Measurements from ENCODE around the gene CIAO3.

CIAO3 gene

DNA sequence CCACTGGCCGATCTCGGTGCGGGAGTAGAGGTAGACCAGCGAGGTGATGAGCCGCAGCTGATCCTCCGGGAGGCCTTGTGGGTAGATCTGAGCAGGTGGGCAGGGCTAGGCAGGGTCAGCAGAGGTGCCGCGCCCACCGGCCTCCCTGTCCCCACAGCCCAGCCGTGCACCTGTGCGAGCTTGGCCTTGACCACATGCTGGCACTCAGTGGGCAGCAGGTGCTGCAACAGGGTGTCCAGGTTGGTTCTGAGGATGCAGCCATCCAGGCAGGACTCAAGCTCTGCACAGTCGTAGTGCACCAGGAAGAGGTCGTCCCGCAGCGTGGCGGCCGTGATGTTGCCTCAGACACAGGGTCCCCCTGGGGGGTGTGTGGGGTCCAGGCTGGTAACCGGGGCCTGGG, 32.2 kb upstream of the CIAO3 start:
- H3K4me1 ChIP-seq (ENCODE audit: control insufficient read depth, insufficient read depth, low read length), result no peaks in the 10 kb centered on the region
- H3K36me3 ChIP-seq (ENCODE audit: control insufficient read depth in 2 of 2, insufficient read depth in 1 of 2, low read length in 2 of 2), result no peaks in the 10 kb centered on the region
- H3K9me3 ChIP-seq (ENCODE audit: control insufficient read depth, insufficient read depth, low read depth, low read length), result no peaks in the 10 kb centered on the region
- TF ChIP-seq SCRT2 (tag by site-specific recombination; IDR thresholded peaks at IDR 0.05), result peak; percentile 64; the same call in 1 of the 2 replicates
- TF ChIP-seq ZNF610 (tag by site-specific recombination; IDR thresholded peaks at IDR 0.05; ENCODE audit: borderline replicate concordance), result no peak
- H3K27ac ChIP-seq (ENCODE audit: extremely low read depth, low read depth, low read length), result no peak overlapping the region
- POLR2A ChIA-PET, result interaction anchor here (0.6 to 1.2 kb wide), 3 partner anchors 10 to 393 kb away, joined by 3 to 5 read pairs (median 4); no protein-coding TSS in a partner anchor
- no peak overlapping the region for H3K4me3 ChIP-seq (ENCODE audit: low read depth, low read length)
- CTCF ChIA-PET, result interaction anchor here (1.1 to 1.4 kb wide), 2 partner anchors 12 to 60 kb away, joined by 4 to 6 read pairs; no protein-coding TSS in a partner anchor

- Histone ChIP-seq H3K9me3 (ENCODE audit: control insufficient read depth, insufficient read depth, low read depth, low read length) (no peaks in the 10 kb centered on the region), H3K27ac (ENCODE audit: extremely low read depth, low read depth, low read length) (no peak overlapping the region), H3K4me1 (ENCODE audit: control insufficient read depth, insufficient read depth, low read length) (no peaks in the 10 kb centered on the region), H3K4me3 (ENCODE audit: low read depth, low read length) (no peak overlapping the region), H3K36me3 (ENCODE audit: control insufficient read depth in 2 of 2, insufficient read depth in 1 of 2, low read length in 2 of 2) (no peaks in the 10 kb centered on the region)
- TF ChIP-seq ZNF404 (tag by site-specific recombination; IDR thresholded peaks at IDR 0.05) (no peak), ZNF324 (tag by site-specific recombination; IDR thresholded peaks at IDR 0.05) (no peak), ZNF140 (tag by site-specific recombination; IDR thresholded peaks at IDR 0.05) (no peak), ZNF843 (tag by site-specific recombination; IDR thresholded peaks at IDR 0.05) (no peak), ZNF707 (tag by site-specific recombination; IDR thresholded peaks at IDR 0.05) (no peak), HOXD13 (CRISPR knock-in tag; IDR thresholded peaks at IDR 0.05; ENCODE audit: borderline replicate concordance) (no peak), GLIS1 (tag by site-specific recombination; IDR thresholded peaks at IDR 0.05) (no peak), IKZF3 (tag by site-specific recombination; IDR thresholded peaks at IDR 0.05) (no peak)
- ChIA-PET POLR2A (no interaction called here), CTCF (interaction anchor here (0.6 to 1.6 kb wide), 4 partner anchors 14 to 60 kb away, joined by 3 to 4 read pairs (median 3); no protein-coding TSS in a partner anchor)
Observed at GRCh38 chr16:770411-770810, 29.6 kb upstream of the CIAO3 start.

DNA sequence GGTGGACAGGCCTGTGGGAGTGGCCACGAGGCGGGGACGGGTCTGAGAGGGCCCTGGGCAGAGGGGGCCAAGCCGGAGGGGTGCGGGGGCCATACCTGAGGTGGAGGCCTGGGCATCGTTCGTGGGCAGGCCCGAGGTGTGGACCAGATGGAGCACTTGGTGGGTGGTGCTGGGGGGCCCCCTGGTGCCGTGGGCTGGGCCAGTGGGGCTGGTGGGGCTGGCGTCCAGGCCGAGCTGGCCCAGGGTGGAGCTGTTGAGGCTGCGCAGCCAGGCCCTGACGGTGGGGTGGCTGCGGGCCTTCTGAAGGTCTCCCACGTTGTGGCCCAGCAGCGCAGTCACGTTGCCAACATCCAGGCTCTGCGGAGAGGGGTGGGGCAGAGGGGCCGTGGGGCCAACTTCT, 29.1 kb upstream of the CIAO3 start:
- H3K27ac ChIP-seq (ENCODE audit: extremely low read depth, low read depth, low read length), result no peak overlapping the region
- H3K4me1 ChIP-seq (ENCODE audit: control insufficient read depth, insufficient read depth, low read length), result no peaks in the 10 kb centered on the region
- ChIA-PET POLR2A (no interaction called here), CTCF (interaction anchor here (0.6 to 1.6 kb wide), 4 partner anchors 11 to 26 kb away, joined by 3 to 4 read pairs (median 3); no protein-coding TSS in a partner anchor)
- TF ChIP-seq SCRT2 (tag by site-specific recombination; IDR thresholded peaks at IDR 0.05) (0 out of 2 replicates have a peak, but pooled peaks have one; percentile 8), ZFP3 (tag by site-specific recombination; IDR thresholded peaks at IDR 0.05; ENCODE audit: low read depth) (no peak), PATZ1 (tag by site-specific recombination; IDR thresholded peaks at IDR 0.05) (0 out of 2 replicates have a peak, but pooled peaks have one; percentile 29)
- no peaks in the 10 kb centered on the region for H3K36me3 ChIP-seq (ENCODE audit: control insufficient read depth in 2 of 2, insufficient read depth in 1 of 2, low read length in 2 of 2)
- no peak overlapping the region for H3K4me3 ChIP-seq (ENCODE audit: low read depth, low read length)
- no peaks in the 10 kb centered on the region for H3K9me3 ChIP-seq (ENCODE audit: control insufficient read depth, insufficient read depth, low read depth, low read length)

DNA sequence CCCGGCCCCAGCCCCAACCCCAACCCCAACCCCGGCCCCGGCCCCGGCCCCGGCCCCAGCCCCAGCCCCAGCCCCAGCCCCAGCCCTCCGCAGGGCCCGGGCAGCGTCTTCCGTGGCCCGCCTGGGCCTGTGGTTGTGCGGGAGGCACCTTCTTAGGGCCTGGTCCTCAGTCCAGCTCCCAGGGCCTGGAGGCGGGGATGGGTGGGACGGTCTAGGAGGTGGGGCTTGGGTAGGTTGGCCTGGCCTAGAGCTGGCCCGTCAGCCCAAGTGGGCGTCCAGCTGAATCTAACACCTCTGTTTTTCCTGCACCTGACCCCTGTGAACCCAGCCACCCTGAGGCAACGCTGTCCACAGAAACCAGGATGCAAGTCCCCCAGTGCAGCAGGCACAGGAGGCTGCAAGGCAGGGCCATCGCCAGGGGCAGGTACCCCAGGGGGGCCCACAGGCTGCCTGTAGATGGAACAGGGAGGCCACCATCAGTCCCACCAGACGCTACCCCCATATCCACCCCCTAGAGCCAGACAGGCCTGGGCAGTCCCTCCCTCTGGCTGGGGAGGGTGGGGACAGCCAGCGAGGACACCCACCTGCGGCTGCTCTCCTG, 28.5 kb upstream of the CIAO3 start:
- H3K9me3 ChIP-seq (ENCODE audit: control insufficient read depth, insufficient read depth, low read depth, low read length), result no peaks in the 10 kb centered on the region
- POLR2A ChIA-PET, result interaction anchor here (0.5 kb wide), 1 partner anchor 199 kb away, joined by 3 read pairs; no protein-coding TSS in a partner anchor
- no peak overlapping the region for H3K27ac ChIP-seq (ENCODE audit: extremely low read depth, low read depth, low read length)
- H3K4me3 ChIP-seq (ENCODE audit: low read depth, low read length), result no peak overlapping the region
- CTCF ChIA-PET, result interaction anchor here (1.0 to 1.6 kb wide), 3 partner anchors 12 to 23 kb away, joined by 3 to 4 read pairs (median 3); no protein-coding TSS in a partner anchor
- H3K4me1 ChIP-seq (ENCODE audit: control insufficient read depth, insufficient read depth, low read length), result no peaks in the 10 kb centered on the region
- no peaks in the 10 kb centered on the region for H3K36me3 ChIP-seq (ENCODE audit: control insufficient read depth in 2 of 2, insufficient read depth in 1 of 2, low read length in 2 of 2)
- TF ChIP-seq ZNF140 (tag by site-specific recombination; IDR thresholded peaks at IDR 0.05), result no peak
- peak; percentile 84 for TF ChIP-seq SCRT2 (tag by site-specific recombination; IDR thresholded peaks at IDR 0.05)
- TF ChIP-seq, protein P1, sequence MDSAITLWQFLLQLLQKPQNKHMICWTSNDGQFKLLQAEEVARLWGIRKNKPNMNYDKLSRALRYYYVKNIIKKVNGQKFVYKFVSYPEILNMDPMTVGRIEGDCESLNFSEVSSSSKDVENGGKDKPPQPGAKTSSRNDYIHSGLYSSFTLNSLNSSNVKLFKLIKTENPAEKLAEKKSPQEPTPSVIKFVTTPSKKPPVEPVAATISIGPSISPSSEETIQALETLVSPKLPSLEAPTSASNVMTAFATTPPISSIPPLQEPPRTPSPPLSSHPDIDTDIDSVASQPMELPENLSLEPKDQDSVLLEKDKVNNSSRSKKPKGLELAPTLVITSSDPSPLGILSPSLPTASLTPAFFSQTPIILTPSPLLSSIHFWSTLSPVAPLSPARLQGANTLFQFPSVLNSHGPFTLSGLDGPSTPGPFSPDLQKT (IDR thresholded peaks at IDR 0.05; ENCODE audit: borderline replicate concordance, low read depth, low read length), result no peak
- 0 out of 2 replicates have a peak, but pooled peaks have one; percentile 45 for TF ChIP-seq SCRT1 (tag by site-specific recombination; IDR thresholded peaks at IDR 0.05; ENCODE audit: borderline replicate concordance)
- TF ChIP-seq ZNF785 (tag by site-specific recombination; IDR thresholded peaks at IDR 0.05), result no peak
- TF ChIP-seq ZNF449 (tag by site-specific recombination; IDR thresholded peaks at IDR 0.05), result no peak
- TF ChIP-seq ZNF324 (tag by site-specific recombination; IDR thresholded peaks at IDR 0.05), result no peak
- no peak for TF ChIP-seq MZF1 (tag by site-specific recombination; IDR thresholded peaks at IDR 0.05; ENCODE audit: borderline replicate concordance)
- no peak for TF ChIP-seq ZNF16 (tag by site-specific recombination; IDR thresholded peaks at IDR 0.05; ENCODE audit: low read depth)
- peak; percentile 8; the same call in 1 of the 2 replicates for TF ChIP-seq SP2 (tag by site-specific recombination; IDR thresholded peaks at IDR 0.05)
- no peak for TF ChIP-seq ZNF133 (tag by site-specific recombination; IDR thresholded peaks at IDR 0.05)
- TF ChIP-seq ZNF114 (tag by site-specific recombination; IDR thresholded peaks at IDR 0.05), result no peak
